T-helper 2 cell (primary cell): ENCODE data around the gene HSF2.
A peak's percentile ranks its signal among the peaks of the same experiment; 100 is the strongest.
"Not testable (repeated sequence)": the region's sequence is repeated elsewhere in the genome, so short reads cannot be mapped to it uniquely, and the experiment has no call there.

Source experiments
- DNase-seq, 5 experiments: peaks; one replicate each; pipeline versions ENCODE4 v3.0.0 to v3.0.0-alpha.2; 2012 to 2022

The HSF2 gene

DNA sequence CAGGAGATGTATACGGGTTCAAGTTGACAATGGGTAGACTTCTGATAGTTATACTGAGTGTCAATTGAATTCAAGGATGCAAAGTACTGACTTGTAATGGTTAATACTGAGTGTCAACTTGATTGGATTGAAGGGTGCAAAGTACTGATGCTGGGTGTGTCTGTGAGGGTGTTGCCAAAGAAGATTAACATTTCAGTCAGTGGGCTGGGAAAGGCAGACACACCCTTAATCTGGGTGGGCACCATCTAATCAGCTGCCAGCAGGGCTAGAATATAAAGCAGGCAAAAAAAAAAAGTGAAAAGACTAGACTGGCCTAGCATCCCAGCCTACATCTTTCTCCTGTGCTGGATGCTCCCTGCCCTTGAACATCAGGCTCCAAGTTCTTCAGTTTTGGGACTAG, 55.7 kb downstream of the HSF2 start:
- DNase-seq, result not testable (repeated sequence)

DNA sequence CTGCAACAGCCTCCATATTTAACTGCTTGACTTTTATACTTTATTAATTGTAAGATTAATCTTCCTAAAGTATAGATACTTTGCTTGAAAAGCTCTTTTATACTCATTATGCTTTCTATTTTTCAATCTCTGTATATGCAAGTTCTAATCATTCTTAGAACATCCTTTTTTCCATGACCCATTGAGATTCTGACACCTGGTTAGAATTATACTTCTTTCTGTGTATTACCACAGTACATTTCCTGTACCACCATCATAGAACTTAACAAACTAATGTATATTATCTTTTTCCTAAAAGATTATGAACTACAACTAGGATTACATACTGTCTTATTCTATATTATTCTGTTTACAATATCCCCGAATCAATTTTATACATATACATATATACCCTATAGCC, 58.6 kb downstream of the HSF2 start:
- DNase-seq, result no peak

DNA sequence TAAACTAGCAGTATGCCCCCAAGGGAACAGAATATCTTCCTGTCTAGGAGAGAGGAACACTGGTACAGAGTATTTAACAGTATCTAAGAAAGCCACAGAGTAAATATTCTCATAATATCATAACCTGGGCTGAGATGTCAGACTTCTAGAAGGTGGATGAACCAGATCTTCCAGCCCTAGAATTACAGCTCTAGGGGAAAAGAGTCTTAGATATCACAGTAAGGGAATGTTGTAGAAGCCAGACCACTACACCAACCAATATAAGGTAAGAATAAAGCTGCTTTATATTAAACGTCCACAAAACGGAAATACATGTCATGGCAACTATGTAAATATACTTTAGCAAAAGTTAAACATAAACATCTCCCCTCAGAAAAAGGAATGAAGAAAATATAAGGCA, 59.8 kb downstream of the HSF2 start:
- DNase-seq, result no peak

DNA sequence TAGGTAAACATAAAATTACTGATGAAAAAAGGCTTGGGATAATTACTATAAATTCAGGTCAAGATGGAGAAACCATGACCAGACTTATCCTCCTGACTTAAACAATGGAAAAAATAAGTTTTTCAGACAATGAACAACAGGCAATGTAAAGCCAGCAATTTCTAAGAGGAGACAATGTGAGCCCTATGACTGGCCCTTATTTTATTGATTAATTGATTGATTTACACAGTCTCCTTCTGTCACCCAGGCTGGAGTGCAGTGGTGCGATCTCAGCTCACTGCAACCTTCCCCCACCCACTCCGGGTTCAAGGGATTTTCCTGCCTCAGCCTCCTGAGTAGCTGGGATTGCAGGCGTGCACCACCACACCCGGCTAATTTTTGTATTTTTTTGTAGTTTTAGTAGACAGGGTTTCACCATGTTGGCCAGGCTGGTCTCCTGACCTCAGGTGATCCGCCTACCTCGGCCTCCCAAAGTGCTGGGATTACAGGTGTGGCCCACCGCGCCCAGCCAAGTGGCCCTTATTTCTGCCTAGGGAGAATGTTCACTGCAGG, 60.5 kb downstream of the HSF2 start:
- not testable (repeated sequence) for DNase-seq

- no peak for DNase-seq
These were observed 62.4 kb downstream of the HSF2 start for GRCh38 chr6:122461885-122462284.

DNA sequence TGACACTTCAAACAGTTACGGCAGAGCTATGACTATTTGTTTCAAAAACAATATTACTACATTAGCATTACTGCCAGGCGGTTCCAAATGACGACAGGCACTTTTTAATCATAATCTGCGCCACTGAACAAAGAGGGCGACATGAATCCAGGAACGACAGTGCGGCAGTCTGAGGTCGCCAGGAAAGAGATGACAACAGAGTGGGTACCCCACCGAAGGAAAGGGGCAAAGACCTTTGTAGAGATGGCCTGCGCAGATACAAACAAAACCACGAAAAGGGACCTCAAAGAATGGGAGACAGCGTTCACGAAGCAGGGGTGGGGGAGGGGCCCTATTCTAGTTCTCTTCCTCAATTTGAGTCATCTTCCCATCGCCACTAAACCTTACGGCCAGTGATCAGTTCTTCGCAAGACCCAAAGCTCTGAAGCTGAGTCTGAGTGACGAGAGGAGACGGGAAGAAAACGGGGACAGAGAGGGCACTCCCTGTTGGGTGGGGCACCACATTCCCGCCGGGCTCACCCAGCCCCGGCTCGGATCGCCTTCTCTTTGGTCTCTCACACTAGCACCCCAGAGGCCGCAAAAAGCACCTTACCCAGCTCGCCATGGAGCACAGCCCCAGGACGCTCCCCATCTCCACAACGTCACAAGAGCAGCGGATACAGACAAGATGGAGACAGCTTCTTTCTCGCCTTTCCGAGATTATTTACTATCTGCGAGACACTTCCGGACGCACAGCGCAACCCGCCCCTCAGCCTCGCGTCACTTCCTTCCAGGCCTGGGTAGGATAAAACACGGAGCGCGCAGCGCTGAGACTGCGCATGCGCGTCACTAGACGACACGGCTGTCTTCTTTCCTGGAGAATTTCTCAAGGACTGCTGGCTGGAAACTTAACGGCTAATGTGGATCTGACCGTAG, 71.9 kb downstream of the HSF2 start, which contains the start of gene SERINC1:
TSS of gene SERINC1 (minus strand) at position 701 of the 915 bp plus-strand sequence. CDS start at position 631, 70 bp downstream.
- peak; percentile 77 to 96 (median 89) for DNase-seq

GRCh38 chr6:122472022-122472340, 72.5 kb downstream of the HSF2 start:
- DNase-seq, result no peak

DNA sequence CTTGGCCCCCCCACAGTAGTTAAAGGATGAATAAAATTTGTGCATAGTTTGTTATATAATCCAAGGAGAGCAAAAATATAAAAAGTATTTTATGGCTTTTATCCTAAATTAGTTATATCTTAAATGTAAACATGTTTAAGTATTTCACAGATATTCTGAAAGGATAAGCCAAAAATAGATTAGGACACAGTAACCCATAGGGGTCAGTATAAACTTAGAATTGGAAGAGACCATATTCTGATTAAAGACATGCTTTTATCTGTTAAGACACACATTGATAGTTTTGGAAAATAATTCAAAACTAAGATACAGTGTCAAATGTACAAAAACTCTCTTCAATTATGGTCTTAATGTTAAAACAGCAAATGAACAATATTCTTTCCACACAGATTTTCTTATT, 76.7 kb downstream of the HSF2 start:
- DNase-seq, result peak in 1 of 5 experiments; percentile 6

DNA sequence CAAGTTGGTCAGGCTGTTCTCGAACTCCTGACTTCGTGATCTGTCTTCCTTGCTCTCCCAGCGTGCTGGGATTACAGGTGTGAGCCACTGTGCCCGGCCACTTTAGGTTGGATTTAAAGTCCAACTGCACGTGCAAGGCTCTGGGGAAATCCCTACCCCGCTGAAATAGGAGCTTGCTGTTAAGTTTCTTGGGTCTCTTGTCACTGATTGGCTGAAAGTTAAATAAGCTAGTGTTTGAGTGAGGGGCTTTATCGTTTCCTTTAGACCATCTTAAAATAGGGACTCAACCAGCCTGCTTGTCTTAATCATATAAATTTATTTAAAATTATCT, 83.3 kb downstream of the HSF2 start:
- DNase-seq, result no peak
